K562 (cell line): ENCODE data around the gene PAX5. TPM values are rescaled to one million over a fixed set of nuclear protein-coding genes. Genes with fewer than 3 reads are reported as not detected.

ENCODE experiments used
- ATAC-seq: fragments of 200-7000 bp; cut with Tn5 transposase; 3 replicates; pipeline ENCODE4 v1.9.1; 2020; ENCODE audit warnings: moderate library complexity
- BruUV-seq: library from RNA; stranded (reverse); fragments of 400-500 nt; replicated peaks from 2 replicates; lab custom pipeline; 2021; lab: Mats Ljungman, UMichigan
- CTCF ChIA-PET: fragments of 300-600 bp; formaldehyde crosslinking; extraction: SDS; loops from one replicate; lab custom pipeline; 2021; ENCODE audit warnings: low intra/inter-chr PET ratio; lab: Yijun Ruan, JAX
- POLR2A ChIA-PET: fragments of 300-600, 350-650 bp; sonication (Branson Sonifier 250); formaldehyde crosslinking; extraction: SDS; loops from one replicate; lab custom pipeline; 2021; ENCODE audit warnings: antibody characterized with exemption, inconsistent platforms; lab: Yijun Ruan, JAX
- DNase-seq, 4 experiments: peaks; one replicate each; pipeline versions ENCODE4 v3.0.0 to v3.0.0-alpha.2; 2011 to 2018; ENCODE audit warnings: low spot score in 3 of 4, mixed read lengths in 3 of 4; ENCODE audit errors: extremely low read depth in 1 of 4
- FAIRE-seq: peaks from 2 replicates; lab custom pipeline; 2011; peaks lifted over from hg19 to GRCh38; lab: Jason Lieb, UNC
- H2AFZ ChIP-seq: 2 replicates; pipeline ENCODE4 v1.6.0; 2011; ENCODE audit warnings: low read depth, low read length, control low read depth, inconsistent platforms
- H3K27ac ChIP-seq: fragments of 200-600 bp; 3 replicates; pipeline ENCODE4 v1.8.0; 2011; ENCODE audit warnings: low read depth, mild to moderate bottlenecking, control low read depth, inconsistent platforms, low read length, moderate library complexity, mixed read lengths; ENCODE audit errors: extremely low read depth
- H3K27me3 ChIP-seq, 2 experiments: fragments of 300-600 bp in 1 of 2; 2 replicates in 1 of 2; 3 replicates in 1 of 2; pipeline versions ENCODE4 v1.6.0 to v1.8.0; 2011; ENCODE audit warnings: inconsistent platforms in 2 of 2, low read length in 2 of 2, mild to moderate bottlenecking in 1 of 2, mixed read lengths in 1 of 2, moderate library complexity in 1 of 2; ENCODE audit not compliant: control insufficient read depth in 2 of 2, insufficient read depth in 2 of 2
- H3K36me3 ChIP-seq: fragments of 300-600 bp; 3 replicates; pipeline ENCODE4 v1.8.0; 2011; ENCODE audit warnings: mild to moderate bottlenecking, low read length, inconsistent platforms; ENCODE audit not compliant: control insufficient read depth, insufficient read depth
- H3K4me1 ChIP-seq, 2 experiments: fragments of 200-600 bp in 1 of 2; replicated peaks in 1 of 2; 2 replicates in 1 of 2; 3 replicates in 1 of 2; pipeline versions ENCODE4 v1.5.1 to v1.8.0; 2011; ENCODE audit warnings: inconsistent platforms in 2 of 2, low read length in 2 of 2, mild to moderate bottlenecking in 1 of 2, mixed read lengths in 1 of 2, moderate library complexity in 1 of 2; ENCODE audit not compliant: control insufficient read depth in 2 of 2, insufficient read depth in 2 of 2
- H3K4me2 ChIP-seq: 2 replicates; pipeline ENCODE4 v1.6.1; 2011; ENCODE audit warnings: low read length, control low read depth, inconsistent platforms, mixed read lengths; ENCODE audit not compliant: insufficient read depth
- H3K4me3 ChIP-seq: fragments of 200-600 bp; sonication (generic), shearing (Covaris generic); 2 replicates; pipeline ENCODE4 v1.5.1; 2016; ENCODE audit warnings: control low read depth, inconsistent platforms
- H3K79me2 ChIP-seq: fragments of 200-600 bp; 3 replicates; pipeline ENCODE4 v1.8.0; 2011; ENCODE audit warnings: low read length, inconsistent platforms; ENCODE audit not compliant: control insufficient read depth, insufficient read depth
- H3K9ac ChIP-seq, 2 experiments: 2 replicates each; pipeline versions ENCODE4 v1.6.0 to v1.6.1; 2011; ENCODE audit warnings: low read depth in 2 of 2, low read length in 2 of 2, control low read depth in 1 of 2, inconsistent platforms in 1 of 2, mild to moderate bottlenecking in 1 of 2, mixed read lengths in 1 of 2; ENCODE audit not compliant: insufficient read depth in 1 of 2
- H3K9me1 ChIP-seq: one replicate; pipeline ENCODE4 v1.6.0; 2011; ENCODE audit warnings: inconsistent platforms, mild to moderate bottlenecking, low read length, moderate library complexity; ENCODE audit not compliant: control insufficient read depth, insufficient read depth
- H3K9me3 ChIP-seq: replicated peaks from 2 replicates; pipeline ENCODE4 v1.5.1; 2011; ENCODE audit warnings: low read depth, low read length, inconsistent platforms; ENCODE audit not compliant: control insufficient read depth, insufficient read depth
- H4K20me1 ChIP-seq: replicated peaks from 2 replicates; pipeline ENCODE4 v1.6.1; 2011; ENCODE audit warnings: low read length, inconsistent platforms, mixed read lengths; ENCODE audit not compliant: control insufficient read depth, insufficient read depth
- BCOR ChIP-seq: fragments of 450-650 bp; IDR thresholded peaks from 2 replicates; pipeline ENCODE4 v1.6.1; 2016
- C11orf30 ChIP-seq: fragments of 450-650 bp; IDR thresholded peaks from 2 replicates; pipeline ENCODE4 v1.6.1; 2016; ENCODE audit warnings: low read depth, mild to moderate bottlenecking
- CREB3 ChIP-seq: fragments of 450-650 bp; conservative IDR thresholded peaks from 2 replicates; pipeline ENCODE4 v1.6.1; 2016; ENCODE audit warnings: missing genetic modification characterization, low read depth, mild to moderate bottlenecking, missing compliant biosample characterization, moderate library complexity
- HDAC6 ChIP-seq: IDR thresholded peaks from 2 replicates; pipeline ENCODE4 v1.6.1; 2012; ENCODE audit warnings: low read depth, mild to moderate bottlenecking, control low read depth, inconsistent platforms, low read length, moderate library complexity
- HNRNPK ChIP-seq: fragments of 200-400 bp; formaldehyde crosslinking; IDR thresholded peaks from one replicate; pipeline ENCODE4 v1.6.1; 2018; ENCODE audit warnings: mild to moderate bottlenecking, low read depth, low read length; ENCODE audit not compliant: poor library complexity, severe bottlenecking
- NEUROD1 ChIP-seq: fragments of 150-350 bp; IDR thresholded peaks from 2 replicates; pipeline ENCODE4 v1.6.1; 2014; ENCODE audit warnings: borderline replicate concordance, low read length, low read depth; ENCODE audit not compliant: partially characterized antibody
- RFX1 ChIP-seq: fragments of 450-650 bp; IDR thresholded peaks from 2 replicates; pipeline ENCODE4 v1.6.1; 2016; ENCODE audit warnings: mild to moderate bottlenecking, moderate library complexity
- TEAD2 ChIP-seq: fragments of 450-650 bp; IDR thresholded peaks from 2 replicates; pipeline ENCODE4 v1.6.1; 2016; ENCODE audit warnings: missing genetic modification characterization, control low read depth, missing compliant biosample characterization
- ZNF431 ChIP-seq: sonication (generic); formaldehyde crosslinking; IDR thresholded peaks from 2 replicates; pipeline ENCODE4 v1.8.0; 2022; ENCODE audit warnings: mild to moderate bottlenecking, missing genetic modification reagents
- WGBS: fragments of 100-300 bp; shearing (Covaris generic); methylation state at CpG from one replicate; pipeline ENCODE4 v1.1.6; 2016; ENCODE audit warnings: low coverage, mixed read lengths; ENCODE audit not compliant: insufficient coverage; ENCODE audit errors: missing lambda C conversion rate; 5-methylcytosine and 5-hydroxymethylcytosine counted together
- in situ Hi-C: fragments of 300-500 bp; cut with MboI; formaldehyde crosslinking; loops from 4 replicates; pipeline ENCODE4 v1.15.0; 2018; ENCODE audit warnings: inconsistent platforms, mixed read lengths
- intact Hi-C: fragments of 100-400 bp; cut with micrococcal nuclease; formaldehyde crosslinking; loops from 2 replicates; pipeline ENCODE4 v1.14.2; 2022
- polyA plus RNA-seq, 8 experiments: library from polyadenylated mRNA; depleted of rRNA in 4 of 8; stranded (reverse) in 5 of 8; unstranded in 3 of 8; fragments of >200 nt; fragmentation: Nextera tagmentation in 2 of 8; fragmentation: Illumina TruSeq in 1 of 8; extraction: Ambion mirVana in 2 of 8; extraction: Trizol in 1 of 8; gene quantifications; 2 replicates each; pipeline versions ENCODE4 v1.2.1 to v1.2.3, GENCODE V29; 2011 to 2014; ENCODE audit warnings: inconsistent platforms in 1 of 8, missing spikeins in 1 of 8
- total RNA-seq, 7 experiments: library from RNA; depleted of rRNA in 6 of 7; stranded (reverse); fragments of >200 nt in 6 of 7; fragmentation: Illumina TruSeq in 2 of 7; extraction: Trizol in 2 of 7; gene quantifications; 2 replicates each; pipeline versions ENCODE4 v1.2.1 to v1.2.3, GENCODE V29; 2011 to 2021; ENCODE audit warnings: low replicate concordance in 1 of 7
- TF ChIP-seq, protein P1 (sequence below), 3 experiments: fragments of 200-800 bp in 1 of 3; fragments of 250-450 bp in 1 of 3; fragments of 450-650 bp in 1 of 3; sonication (Bioruptor Pico) in 1 of 3; sonication (Bioruptor generic) in 1 of 3; formaldehyde crosslinking in 1 of 3; IDR thresholded peaks; 2 replicates each; pipeline versions ENCODE4 v1.6.1 to v1.8.0; 2016 to 2022; ENCODE audit warnings: mild to moderate bottlenecking in 2 of 3, missing genetic modification characterization in 2 of 3, missing compliant biosample characterization in 1 of 3, moderate library complexity in 1 of 3

The PAX5 gene
- total and polyA plus RNA-seq, 9 of the 15 experiments (the other 6 are each of a cell fraction or from before 2014, with no cell fraction given), result 0.03 to 0.09 TPM; not detected in 7

GRCh38 chr9:36988848-36989247 is 45.2 kb downstream of the PAX5 start:
- FAIRE-seq (no peak), ATAC-seq (no peak), DNase-seq (no peak)
- H3K9ac ChIP-seq, result no peak overlapping the region
- WGBS, result 5% methylated on average over 6 of the region's 6 CpGs
- TF ChIP-seq RFX1 (no peak), ZNF431 (CRISPR knock-in tag) (no peak), HNRNPK (no peak), C11orf30 (no peak), TEAD2 (tag) (no peak), HDAC6 (no peak), CREB3 (tag) (no peak), BCOR (no peak), NEUROD1 (no peak)
- TF ChIP-seq, protein P1, sequence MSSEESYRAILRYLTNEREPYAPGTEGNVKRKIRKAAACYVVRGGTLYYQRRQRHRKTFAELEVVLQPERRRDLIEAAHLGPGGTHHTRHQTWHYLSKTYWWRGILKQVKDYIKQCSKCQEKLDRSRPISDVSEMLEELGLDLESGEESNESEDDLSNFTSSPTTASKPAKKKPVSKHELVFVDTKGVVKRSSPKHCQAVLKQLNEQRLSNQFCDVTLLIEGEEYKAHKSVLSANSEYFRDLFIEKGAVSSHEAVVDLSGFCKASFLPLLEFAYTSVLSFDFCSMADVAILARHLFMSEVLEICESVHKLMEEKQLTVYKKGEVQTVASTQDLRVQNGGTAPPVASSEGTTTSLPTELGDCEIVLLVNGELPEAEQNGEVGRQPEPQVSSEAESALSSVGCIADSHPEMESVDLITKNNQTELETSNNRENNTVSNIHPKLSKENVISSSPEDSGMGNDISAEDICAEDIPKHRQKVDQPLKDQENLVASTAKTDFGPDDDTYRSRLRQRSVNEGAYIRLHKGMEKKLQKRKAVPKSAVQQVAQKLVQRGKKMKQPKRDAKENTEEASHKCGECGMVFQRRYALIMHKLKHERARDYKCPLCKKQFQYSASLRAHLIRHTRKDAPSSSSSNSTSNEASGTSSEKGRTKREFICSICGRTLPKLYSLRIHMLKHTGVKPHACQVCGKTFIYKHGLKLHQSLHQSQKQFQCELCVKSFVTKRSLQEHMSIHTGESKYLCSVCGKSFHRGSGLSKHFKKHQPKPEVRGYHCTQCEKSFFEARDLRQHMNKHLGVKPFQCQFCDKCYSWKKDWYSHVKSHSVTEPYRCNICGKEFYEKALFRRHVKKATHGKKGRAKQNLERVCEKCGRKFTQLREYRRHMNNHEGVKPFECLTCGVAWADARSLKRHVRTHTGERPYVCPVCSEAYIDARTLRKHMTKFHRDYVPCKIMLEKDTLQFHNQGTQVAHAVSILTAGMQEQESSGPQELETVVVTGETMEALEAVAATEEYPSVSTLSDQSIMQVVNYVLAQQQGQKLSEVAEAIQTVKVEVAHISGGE (CRISPR knock-in tag; IDR thresholded peaks at IDR 0.05), result no peak
- no peak overlapping the region for H3K27ac ChIP-seq
- in situ Hi-C loops (loop anchor here (5.0 kb wide), 1 partner anchor 117 kb away; no protein-coding TSS in a partner anchor), intact Hi-C loops (no loop called here)
- no peaks in the 10 kb centered on the region for H3K36me3 ChIP-seq
- H3K9me3 ChIP-seq, result peaks cover 2% of the 10 kb centered on the region; the same call in 1 of the 2 replicates
- CTCF ChIA-PET, result no interaction called here
- BruUV-seq, result no TSS peak
- no peak overlapping the region for H3K4me3 ChIP-seq
- H2AFZ ChIP-seq, result no peak overlapping the region
- peaks cover 0 to 4% of the 10 kb centered on the region in 2 experiments; a peak in 1 of 5 replicates for H3K4me1 ChIP-seq
- H3K9me1 ChIP-seq, result no peaks in the 10 kb centered on the region
- no peak overlapping the region for H3K4me2 ChIP-seq
- H3K79me2 ChIP-seq, result no peaks in the 10 kb centered on the region
- POLR2A ChIA-PET, result no interaction called here
- peaks cover 6 to 27% of the 10 kb centered on the region in 2 experiments; a peak in 3 of 5 replicates for H3K27me3 ChIP-seq
- H4K20me1 ChIP-seq, result no peaks in the 10 kb centered on the region
